ENCODE measurements around the gene UCN.

Gene UCN

GRCh38 chr2:27262379-27263286 lies 45.6 kb downstream of the UCN start, which contains the start of gene SLC30A3:
Gene SLC30A3, minus strand, starts transcription at chr2:27263047. Its CDS starts 141 bp downstream, at chr2:27262906.
- peak in 39 of 58 donors; percentile 9 to 77 (median 38) for DNase-seq

GRCh38 chr2:27261926-27262298 lies 46.3 kb downstream of the UCN start:
- DNase-seq = no peak

- DNase-seq = peak in 1 of 58 donors; percentile 4
Measured at GRCh38 chr2:27261241-27261925, 46.9 kb downstream of the UCN start.

GRCh38 chr2:27258051-27258450 lies 50.2 kb downstream of the UCN start:
- DNase-seq = no peak

Measured in anterior cingulate cortex (tissue), 58 donors.